NB4 (cell line): Measurements from ENCODE around the gene IQCE.

Experiments used
- DNase-seq: peaks from one replicate; pipeline ENCODE4 v3.0.0; 2010; ENCODE audit warnings: low read depth
- H3K4me3 ChIP-seq: one replicate; pipeline ENCODE4 v1.5.1; 2011; ENCODE audit warnings: mild to moderate bottlenecking, low read depth, low read length, moderate library complexity
- MYC ChIP-seq: IDR thresholded peaks from 2 replicates; pipeline ENCODE4 v1.6.1; 2011; ENCODE audit warnings: low read depth, low read length
- POLR2A ChIP-seq: IDR thresholded peaks from 2 replicates; pipeline ENCODE4 v1.6.1; 2011; ENCODE audit warnings: mild to moderate bottlenecking; ENCODE audit not compliant: insufficient read length; ENCODE audit errors: extremely low read depth
- TF ChIP-seq, protein P1 (sequence below): IDR thresholded peaks from 2 replicates; pipeline ENCODE4 v1.6.1; 2011; ENCODE audit warnings: low read depth, low read length
- TF ChIP-seq, protein P2 (sequence below): IDR thresholded peaks from one replicate; pipeline ENCODE4 v1.5.1; 2012; ENCODE audit warnings: low read depth, low read length

The IQCE gene

DNA sequence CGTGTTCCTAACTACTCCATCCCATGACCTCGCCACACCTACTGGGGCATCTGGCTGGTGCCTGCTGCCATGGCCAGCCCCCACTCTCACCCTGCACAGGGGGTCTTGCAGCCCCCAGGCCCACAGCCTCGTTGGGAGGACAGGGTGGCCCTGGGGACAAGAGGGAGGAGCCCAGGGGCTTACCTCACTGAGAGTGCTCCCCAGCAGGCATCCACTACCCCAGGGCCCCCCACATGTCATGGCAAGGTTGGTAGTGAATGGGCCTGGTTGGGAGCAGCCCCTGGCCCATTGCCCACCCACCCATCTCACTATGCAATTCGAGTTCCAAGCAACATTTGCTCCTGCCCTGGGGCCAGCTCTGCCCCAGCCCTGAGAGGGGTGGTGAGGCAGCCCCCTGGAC, 105.2 kb downstream of the IQCE start:
- TF ChIP-seq MYC (no peak), POLR2A (no peak)
- TF ChIP-seq, protein P1, sequence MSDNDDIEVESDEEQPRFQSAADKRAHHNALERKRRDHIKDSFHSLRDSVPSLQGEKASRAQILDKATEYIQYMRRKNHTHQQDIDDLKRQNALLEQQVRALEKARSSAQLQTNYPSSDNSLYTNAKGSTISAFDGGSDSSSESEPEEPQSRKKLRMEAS = no peak
- TF ChIP-seq, protein P2, sequence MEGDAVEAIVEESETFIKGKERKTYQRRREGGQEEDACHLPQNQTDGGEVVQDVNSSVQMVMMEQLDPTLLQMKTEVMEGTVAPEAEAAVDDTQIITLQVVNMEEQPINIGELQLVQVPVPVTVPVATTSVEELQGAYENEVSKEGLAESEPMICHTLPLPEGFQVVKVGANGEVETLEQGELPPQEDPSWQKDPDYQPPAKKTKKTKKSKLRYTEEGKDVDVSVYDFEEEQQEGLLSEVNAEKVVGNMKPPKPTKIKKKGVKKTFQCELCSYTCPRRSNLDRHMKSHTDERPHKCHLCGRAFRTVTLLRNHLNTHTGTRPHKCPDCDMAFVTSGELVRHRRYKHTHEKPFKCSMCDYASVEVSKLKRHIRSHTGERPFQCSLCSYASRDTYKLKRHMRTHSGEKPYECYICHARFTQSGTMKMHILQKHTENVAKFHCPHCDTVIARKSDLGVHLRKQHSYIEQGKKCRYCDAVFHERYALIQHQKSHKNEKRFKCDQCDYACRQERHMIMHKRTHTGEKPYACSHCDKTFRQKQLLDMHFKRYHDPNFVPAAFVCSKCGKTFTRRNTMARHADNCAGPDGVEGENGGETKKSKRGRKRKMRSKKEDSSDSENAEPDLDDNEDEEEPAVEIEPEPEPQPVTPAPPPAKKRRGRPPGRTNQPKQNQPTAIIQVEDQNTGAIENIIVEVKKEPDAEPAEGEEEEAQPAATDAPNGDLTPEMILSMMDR = no peak

More for the DNA sequence above, 105.2 kb downstream of the IQCE start:
- DNase-seq = no peak
- H3K4me3 ChIP-seq = no peak overlapping the region
